ENCODE data around the gene POC1B.

Gene POC1B

GRCh38 chr12:89547101-89547500, 21.3 kb upstream of the POC1B start:
- TF ChIP-seq CTCF (IDR thresholded peaks at IDR 0.05; ENCODE audit: extremely low read depth, insufficient read depth, missing control alignments): no peak
- no peak for DNase-seq (ENCODE audit: low spot score)
- in situ Hi-C loops (cut with MboI; ENCODE audit: low pct_unique_long_range_greater_than_20kb, low sequenced_read_pairs, unreplicated experiment): loop anchor here (25.0 kb wide), 2 partner anchors 715 to 1390 kb away; no protein-coding TSS in a partner anchor

GRCh38 chr12:89546151-89546550, 20.3 kb upstream of the POC1B start:
- DNase-seq (ENCODE audit: low spot score): no peak
- TF ChIP-seq CTCF (IDR thresholded peaks at IDR 0.05; ENCODE audit: extremely low read depth, insufficient read depth, missing control alignments): no peak
- in situ Hi-C loops (cut with MboI; ENCODE audit: low pct_unique_long_range_greater_than_20kb, low sequenced_read_pairs, unreplicated experiment): loop anchor here (25.0 kb wide), 2 partner anchors 716 to 1391 kb away; no protein-coding TSS in a partner anchor

GRCh38 chr12:89544681-89545184, 18.9 kb upstream of the POC1B start:
- TF ChIP-seq CTCF (IDR thresholded peaks at IDR 0.05; ENCODE audit: extremely low read depth, insufficient read depth, missing control alignments): no peak
- DNase-seq (ENCODE audit: low spot score): no peak
- in situ Hi-C loops (cut with MboI; ENCODE audit: low pct_unique_long_range_greater_than_20kb, low sequenced_read_pairs, unreplicated experiment): loop anchor here (25.0 kb wide), 2 partner anchors 718 to 1393 kb away; no protein-coding TSS in a partner anchor

- no peak for TF ChIP-seq CTCF (IDR thresholded peaks at IDR 0.05; ENCODE audit: extremely low read depth, insufficient read depth, missing control alignments)
- in situ Hi-C loops (cut with MboI; ENCODE audit: low pct_unique_long_range_greater_than_20kb, low sequenced_read_pairs, unreplicated experiment): loop anchor here (25.0 kb wide), 2 partner anchors 718 to 1393 kb away; no protein-coding TSS in a partner anchor
Measured at GRCh38 chr12:89544022-89544421, 18.2 kb upstream of the POC1B start.

GRCh38 chr12:89542912-89543592, 17.2 kb upstream of the POC1B start:
- TF ChIP-seq CTCF (IDR thresholded peaks at IDR 0.05; ENCODE audit: extremely low read depth, insufficient read depth, missing control alignments): peak; percentile 91
- in situ Hi-C loops (cut with MboI; ENCODE audit: low pct_unique_long_range_greater_than_20kb, low sequenced_read_pairs, unreplicated experiment): loop anchor here (25.0 kb wide), 2 partner anchors 719 to 1394 kb away; no protein-coding TSS in a partner anchor
- DNase-seq (ENCODE audit: low spot score): peak; percentile 40

More at GRCh38 chr12:89544022-89544421, 18.2 kb upstream of the POC1B start:
- no peak for DNase-seq (ENCODE audit: low spot score)

- DNase-seq (ENCODE audit: low spot score): no peak
- TF ChIP-seq CTCF (IDR thresholded peaks at IDR 0.05; ENCODE audit: extremely low read depth, insufficient read depth, missing control alignments): no peak
- in situ Hi-C loops (cut with MboI; ENCODE audit: low pct_unique_long_range_greater_than_20kb, low sequenced_read_pairs, unreplicated experiment): loop anchor here (25.0 kb wide), 2 partner anchors 720 to 1395 kb away; no protein-coding TSS in a partner anchor
Measured at GRCh38 chr12:89542236-89542635, 16.4 kb upstream of the POC1B start.

Measured in GM13977 (cell line).